GM20431 (cell line): ENCODE measurements around the gene DIP2C.

Experiments
- in situ Hi-C: fragments of 300-500 bp; cut with MseI, MboI; formaldehyde crosslinking; loops from one replicate; pipeline ENCODE4 v1.15.0; 2020; ENCODE audit warnings: low sequenced_read_pairs; ENCODE audit not compliant: unreplicated experiment

Gene DIP2C

GRCh38 chr10:247480-247879 lies 442.0 kb downstream of the DIP2C start:
- in situ Hi-C loops: no loop called here

GRCh38 chr10:246431-246830 lies 443.0 kb downstream of the DIP2C start:
- in situ Hi-C loops: no loop called here

GRCh38 chr10:244227-244626 lies 445.2 kb downstream of the DIP2C start:
- in situ Hi-C loops: no loop called here

GRCh38 chr10:241966-242643 lies 447.4 kb downstream of the DIP2C start:
- in situ Hi-C loops: no loop called here

- in situ Hi-C loops: no loop called here
Measured at GRCh38 chr10:241451-241850, 448.0 kb downstream of the DIP2C start.

- in situ Hi-C loops: no loop called here
Measured at GRCh38 chr10:239109-239508, 450.4 kb downstream of the DIP2C start.

GRCh38 chr10:235915-236314 lies 453.6 kb downstream of the DIP2C start:
- in situ Hi-C loops: no loop called here

GRCh38 chr10:234708-235406 lies 454.6 kb downstream of the DIP2C start:
- in situ Hi-C loops: no loop called here

- in situ Hi-C loops: no loop called here
Measured at GRCh38 chr10:232878-233277, 456.6 kb downstream of the DIP2C start.

GRCh38 chr10:232061-232460 lies 457.4 kb downstream of the DIP2C start:
- in situ Hi-C loops: no loop called here

GRCh38 chr10:230758-231157 lies 458.7 kb downstream of the DIP2C start:
- in situ Hi-C loops: no loop called here

- in situ Hi-C loops: no loop called here
Measured at GRCh38 chr10:228366-228765, 461.1 kb downstream of the DIP2C start.

- in situ Hi-C loops: no loop called here
Measured at GRCh38 chr10:227014-227413, 462.5 kb downstream of the DIP2C start.

- in situ Hi-C loops: no loop called here
Measured at GRCh38 chr10:226018-226417, 463.4 kb downstream of the DIP2C start.

- in situ Hi-C loops: no loop called here
Measured at GRCh38 chr10:224571-224970, 464.9 kb downstream of the DIP2C start.
